D721Med (cell line): ENCODE data around the gene SYNGR4.

Experiments used
- DNase-seq: peaks from one replicate; pipeline ENCODE4 v3.0.0; 2011; ENCODE audit warnings: low spot score; ENCODE audit not compliant: insufficient read length
- FAIRE-seq: peaks from 2 replicates; lab custom pipeline; 2011; peaks lifted over from hg19 to GRCh38; lab: Jason Lieb, UNC
- TF ChIP-seq, protein P1 (sequence below): IDR thresholded peaks from 2 replicates; pipeline ENCODE4 v1.5.1; 2012; ENCODE audit warnings: mild to moderate bottlenecking, control low read depth; ENCODE audit not compliant: insufficient read depth; ENCODE audit errors: missing control alignments

Gene SYNGR4

GRCh38 chr19:48421548-48421947 is 57.4 kb downstream of the SYNGR4 start:
- no peak for DNase-seq
- FAIRE-seq: no peak
- TF ChIP-seq, protein P1, sequence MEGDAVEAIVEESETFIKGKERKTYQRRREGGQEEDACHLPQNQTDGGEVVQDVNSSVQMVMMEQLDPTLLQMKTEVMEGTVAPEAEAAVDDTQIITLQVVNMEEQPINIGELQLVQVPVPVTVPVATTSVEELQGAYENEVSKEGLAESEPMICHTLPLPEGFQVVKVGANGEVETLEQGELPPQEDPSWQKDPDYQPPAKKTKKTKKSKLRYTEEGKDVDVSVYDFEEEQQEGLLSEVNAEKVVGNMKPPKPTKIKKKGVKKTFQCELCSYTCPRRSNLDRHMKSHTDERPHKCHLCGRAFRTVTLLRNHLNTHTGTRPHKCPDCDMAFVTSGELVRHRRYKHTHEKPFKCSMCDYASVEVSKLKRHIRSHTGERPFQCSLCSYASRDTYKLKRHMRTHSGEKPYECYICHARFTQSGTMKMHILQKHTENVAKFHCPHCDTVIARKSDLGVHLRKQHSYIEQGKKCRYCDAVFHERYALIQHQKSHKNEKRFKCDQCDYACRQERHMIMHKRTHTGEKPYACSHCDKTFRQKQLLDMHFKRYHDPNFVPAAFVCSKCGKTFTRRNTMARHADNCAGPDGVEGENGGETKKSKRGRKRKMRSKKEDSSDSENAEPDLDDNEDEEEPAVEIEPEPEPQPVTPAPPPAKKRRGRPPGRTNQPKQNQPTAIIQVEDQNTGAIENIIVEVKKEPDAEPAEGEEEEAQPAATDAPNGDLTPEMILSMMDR: no peak

- DNase-seq: no peak
- no peak for FAIRE-seq
- TF ChIP-seq, protein P1: no peak
These were observed 60.6 kb downstream of the SYNGR4 start for GRCh38 chr19:48424694-48425219.
